Endodermal cell (in vitro differentiated cells): ENCODE results near the gene SLC12A2. TPM values are rescaled to one million over a fixed set of nuclear protein-coding genes. Genes with fewer than 3 reads are reported as not detected.

Source experiments
- DNase-seq: peaks from one replicate; pipeline ENCODE4 v3.0.0-alpha.2; 2017
- H3K27ac ChIP-seq: 2 replicates; pipeline ENCODE4 v1.5.1; 2013; ENCODE audit warnings: mild to moderate bottlenecking, low read depth, low read length, moderate library complexity
- H3K27me3 ChIP-seq: 2 replicates; pipeline ENCODE4 v1.6.1; 2013; ENCODE audit warnings: mild to moderate bottlenecking, low read length, moderate library complexity; ENCODE audit not compliant: insufficient read depth, control insufficient read depth, poor library complexity, severe bottlenecking
- H3K36me3 ChIP-seq: 2 replicates; pipeline ENCODE4 v1.7.0; 2013; ENCODE audit warnings: mild to moderate bottlenecking, low read length, moderate library complexity; ENCODE audit not compliant: control insufficient read depth, insufficient read depth
- H3K4me1 ChIP-seq: one replicate; pipeline ENCODE4 v1.7.0; 2013; ENCODE audit warnings: low read length; ENCODE audit not compliant: control insufficient read depth, insufficient read depth
- H3K4me3 ChIP-seq: 2 replicates; pipeline ENCODE4 v1.5.1; 2013; ENCODE audit warnings: mild to moderate bottlenecking, low read length, moderate library complexity
- H3K9ac ChIP-seq: 2 replicates; pipeline ENCODE4 v1.6.1; 2013; ENCODE audit warnings: mild to moderate bottlenecking, low read length, moderate library complexity; ENCODE audit not compliant: poor library complexity, severe bottlenecking; ENCODE audit errors: extremely low read depth
- H3K9me3 ChIP-seq: 2 replicates; pipeline ENCODE4 v1.6.1; 2013; ENCODE audit warnings: mild to moderate bottlenecking, low read length, moderate library complexity; ENCODE audit not compliant: control insufficient read depth
- H3K27ac Mint-ChIP-seq: 2 replicates; pipeline ENCODE4 v1.8.0; 2020; ENCODE audit warnings: mixed read lengths
- H3K27me3 Mint-ChIP-seq: 2 replicates; pipeline ENCODE4 v1.8.0; 2021; ENCODE audit warnings: mild to moderate bottlenecking, mixed read lengths; ENCODE audit not compliant: insufficient read depth
- H3K36me3 Mint-ChIP-seq: 2 replicates; pipeline ENCODE4 v1.8.0; 2020; ENCODE audit warnings: low read depth, mixed read lengths
- H3K4me1 Mint-ChIP-seq: 2 replicates; pipeline ENCODE4 v1.8.0; 2020; ENCODE audit warnings: mixed read lengths
- H3K4me3 Mint-ChIP-seq: 2 replicates; pipeline ENCODE4 v1.8.0; 2020; ENCODE audit warnings: mild to moderate bottlenecking, moderate library complexity, mixed read lengths
- H3K9me3 Mint-ChIP-seq: 2 replicates; pipeline ENCODE4 v1.8.0; 2020; ENCODE audit warnings: mild to moderate bottlenecking, mixed read lengths
- CTCF ChIP-seq: fragments of 200-600 bp; sonication (generic); conservative IDR thresholded peaks from 2 replicates; pipeline ENCODE4 v1.5.0; 2021; ENCODE audit warnings: antibody characterized with exemption, mild to moderate bottlenecking
- WGBS, 2 experiments: methylation state at CpG; one replicate each; pipeline versions ENCODE4 v1.1.5 to v1.1.7; 2013; ENCODE audit warnings: missing lambda C conversion rate in 2 of 2, mixed read lengths in 1 of 2; ENCODE audit not compliant: insufficient coverage in 1 of 2, insufficient read length in 1 of 2; 5-methylcytosine and 5-hydroxymethylcytosine counted together
- total RNA-seq, 2 donors: library from RNA; stranded (reverse); fragmentation: NEBNext Ultra II Directional in 1 of 2; extraction: Animal tissue kit (Norgen Biotek cat#: 25700) in 1 of 2; gene quantifications; 2 replicates in 1 of 2; 3 replicates in 1 of 2; pipeline ENCODE4 v1.2.1, GENCODE V29; 2021

The SLC12A2 gene
- total RNA-seq, 2 donors from 2014 or later: 16.7 to 25.1 TPM

GRCh38 chr5:128196791-128197190 lies 113.2 kb downstream of the SLC12A2 start:
- 91% methylated on average over 2 to 3 of the region's 3 CpGs for WGBS, 2 experiments
- no peaks in the 10 kb centered on the region for H3K36me3 ChIP-seq
- no peaks in the 10 kb centered on the region for H3K9me3 Mint-ChIP-seq
- H3K9ac ChIP-seq: no peak overlapping the region
- DNase-seq: no peak
- no peak for TF ChIP-seq CTCF
- H3K4me3 ChIP-seq: no peak overlapping the region
- no peak overlapping the region for H3K27ac Mint-ChIP-seq
- H3K4me1 ChIP-seq: no peaks in the 10 kb centered on the region
- H3K27ac ChIP-seq: no peak overlapping the region
- no peak overlapping the region for H3K4me3 Mint-ChIP-seq
- peaks cover 3% of the 10 kb centered on the region for H3K27me3 ChIP-seq
- H3K27me3 Mint-ChIP-seq: peaks cover 23% of the 10 kb centered on the region
- H3K9me3 ChIP-seq: no peaks in the 10 kb centered on the region
- H3K4me1 Mint-ChIP-seq: peaks cover 26% of the 10 kb centered on the region
- H3K36me3 Mint-ChIP-seq: peaks cover 2% of the 10 kb centered on the region

GRCh38 chr5:128197896-128198522 lies 114.4 kb downstream of the SLC12A2 start:
- Histone ChIP-seq H3K36me3 (no peaks in the 10 kb centered on the region), H3K9ac (no peak overlapping the region), H3K4me3 (no peak overlapping the region), H3K27me3 (peaks cover 14% of the 10 kb centered on the region), H3K9me3 (no peaks in the 10 kb centered on the region), H3K4me1 (no peaks in the 10 kb centered on the region), H3K27ac (no peak overlapping the region)
- Mint-ChIP-seq H3K27me3 (peaks cover 35% of the 10 kb centered on the region), H3K4me1 (peaks cover 26% of the 10 kb centered on the region), H3K4me3 (no peak overlapping the region), H3K36me3 (peaks cover 2% of the 10 kb centered on the region), H3K9me3 (peaks cover 3% of the 10 kb centered on the region), H3K27ac (no peak overlapping the region)
- no peak for TF ChIP-seq CTCF
- DNase-seq: no peak
- 90 to 94% methylated on average over 4 of the region's 4 CpGs for WGBS, 2 experiments

- Mint-ChIP-seq H3K27ac (no peak overlapping the region), H3K36me3 (peaks cover under 1% of the 10 kb centered on the region), H3K4me3 (no peak overlapping the region), H3K4me1 (peaks cover 26% of the 10 kb centered on the region), H3K27me3 (peaks cover 45% of the 10 kb centered on the region), H3K9me3 (peaks cover 3% of the 10 kb centered on the region)
- 92 to 100% methylated on average over 3 to 4 of the region's 4 CpGs for WGBS, 2 experiments
- H3K9me3 ChIP-seq: no peaks in the 10 kb centered on the region
- H3K4me3 ChIP-seq: no peak overlapping the region
- peaks cover 14% of the 10 kb centered on the region for H3K27me3 ChIP-seq
- no peak for DNase-seq
- TF ChIP-seq CTCF: no peak
- no peak overlapping the region for H3K27ac ChIP-seq
- H3K9ac ChIP-seq: no peak overlapping the region
- H3K36me3 ChIP-seq: no peaks in the 10 kb centered on the region
- H3K4me1 ChIP-seq: no peaks in the 10 kb centered on the region
Observed at GRCh38 chr5:128199104-128199503, 115.5 kb downstream of the SLC12A2 start.
